ENCODE data around the gene SHH. TPM values are rescaled to one million over a fixed set of nuclear protein-coding genes. Genes with fewer than 3 reads are reported as not detected.

The SHH gene
- total RNA-seq, 1 experiment from 2014 or later: 0.26 TPM

DNA sequence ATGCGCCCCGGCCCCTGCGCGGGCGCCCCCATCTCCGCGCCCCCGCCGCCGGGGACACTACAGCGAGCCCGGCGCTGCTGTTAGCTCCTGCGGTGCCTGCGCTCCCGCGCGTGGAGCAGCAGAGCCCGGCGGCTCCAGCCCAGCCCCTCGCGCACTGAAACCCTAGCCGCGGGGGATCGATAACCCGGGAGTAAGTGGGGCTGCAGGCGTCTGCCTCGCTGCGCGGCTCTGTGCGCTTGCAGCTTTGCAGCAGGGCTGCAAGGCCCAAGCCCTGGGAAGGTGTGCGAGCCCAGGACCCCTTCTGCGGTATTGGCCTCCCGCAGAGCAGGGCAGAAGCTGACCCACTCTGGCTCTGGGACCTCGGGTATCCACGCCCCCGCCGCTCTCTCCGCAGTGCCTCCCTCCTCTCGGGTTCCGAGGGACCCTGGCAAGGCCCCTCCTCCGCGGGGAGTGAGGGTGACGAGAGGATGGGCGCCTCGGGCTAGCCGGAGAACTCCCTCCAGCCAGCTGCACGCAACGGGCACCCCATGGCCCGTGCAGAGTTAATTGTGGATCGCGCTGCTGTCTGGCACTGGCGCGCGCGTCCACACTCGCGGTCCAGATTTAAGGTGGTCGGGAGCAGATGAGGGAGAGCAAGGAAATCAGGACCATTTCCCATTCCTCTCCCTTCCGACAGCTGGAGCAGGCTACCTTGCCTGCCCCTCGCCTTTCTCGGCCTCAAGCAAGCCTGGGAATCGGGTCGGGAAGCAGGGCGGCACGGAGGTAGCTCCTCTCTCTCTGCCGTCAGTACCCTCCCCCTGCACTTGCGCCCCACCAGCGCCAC is 2.1 kb downstream of the SHH start (continued):
- TF ChIP-seq, protein P1, sequence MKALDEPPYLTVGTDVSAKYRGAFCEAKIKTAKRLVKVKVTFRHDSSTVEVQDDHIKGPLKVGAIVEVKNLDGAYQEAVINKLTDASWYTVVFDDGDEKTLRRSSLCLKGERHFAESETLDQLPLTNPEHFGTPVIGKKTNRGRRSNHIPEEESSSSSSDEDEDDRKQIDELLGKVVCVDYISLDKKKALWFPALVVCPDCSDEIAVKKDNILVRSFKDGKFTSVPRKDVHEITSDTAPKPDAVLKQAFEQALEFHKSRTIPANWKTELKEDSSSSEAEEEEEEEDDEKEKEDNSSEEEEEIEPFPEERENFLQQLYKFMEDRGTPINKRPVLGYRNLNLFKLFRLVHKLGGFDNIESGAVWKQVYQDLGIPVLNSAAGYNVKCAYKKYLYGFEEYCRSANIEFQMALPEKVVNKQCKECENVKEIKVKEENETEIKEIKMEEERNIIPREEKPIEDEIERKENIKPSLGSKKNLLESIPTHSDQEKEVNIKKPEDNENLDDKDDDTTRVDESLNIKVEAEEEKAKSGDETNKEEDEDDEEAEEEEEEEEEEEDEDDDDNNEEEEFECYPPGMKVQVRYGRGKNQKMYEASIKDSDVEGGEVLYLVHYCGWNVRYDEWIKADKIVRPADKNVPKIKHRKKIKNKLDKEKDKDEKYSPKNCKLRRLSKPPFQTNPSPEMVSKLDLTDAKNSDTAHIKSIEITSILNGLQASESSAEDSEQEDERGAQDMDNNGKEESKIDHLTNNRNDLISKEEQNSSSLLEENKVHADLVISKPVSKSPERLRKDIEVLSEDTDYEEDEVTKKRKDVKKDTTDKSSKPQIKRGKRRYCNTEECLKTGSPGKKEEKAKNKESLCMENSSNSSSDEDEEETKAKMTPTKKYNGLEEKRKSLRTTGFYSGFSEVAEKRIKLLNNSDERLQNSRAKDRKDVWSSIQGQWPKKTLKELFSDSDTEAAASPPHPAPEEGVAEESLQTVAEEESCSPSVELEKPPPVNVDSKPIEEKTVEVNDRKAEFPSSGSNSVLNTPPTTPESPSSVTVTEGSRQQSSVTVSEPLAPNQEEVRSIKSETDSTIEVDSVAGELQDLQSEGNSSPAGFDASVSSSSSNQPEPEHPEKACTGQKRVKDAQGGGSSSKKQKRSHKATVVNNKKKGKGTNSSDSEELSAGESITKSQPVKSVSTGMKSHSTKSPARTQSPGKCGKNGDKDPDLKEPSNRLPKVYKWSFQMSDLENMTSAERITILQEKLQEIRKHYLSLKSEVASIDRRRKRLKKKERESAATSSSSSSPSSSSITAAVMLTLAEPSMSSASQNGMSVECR (CRISPR knock-in tag; IDR thresholded peaks at IDR 0.05; ENCODE audit: borderline replicate concordance): no peak
- TF ChIP-seq, protein P2, sequence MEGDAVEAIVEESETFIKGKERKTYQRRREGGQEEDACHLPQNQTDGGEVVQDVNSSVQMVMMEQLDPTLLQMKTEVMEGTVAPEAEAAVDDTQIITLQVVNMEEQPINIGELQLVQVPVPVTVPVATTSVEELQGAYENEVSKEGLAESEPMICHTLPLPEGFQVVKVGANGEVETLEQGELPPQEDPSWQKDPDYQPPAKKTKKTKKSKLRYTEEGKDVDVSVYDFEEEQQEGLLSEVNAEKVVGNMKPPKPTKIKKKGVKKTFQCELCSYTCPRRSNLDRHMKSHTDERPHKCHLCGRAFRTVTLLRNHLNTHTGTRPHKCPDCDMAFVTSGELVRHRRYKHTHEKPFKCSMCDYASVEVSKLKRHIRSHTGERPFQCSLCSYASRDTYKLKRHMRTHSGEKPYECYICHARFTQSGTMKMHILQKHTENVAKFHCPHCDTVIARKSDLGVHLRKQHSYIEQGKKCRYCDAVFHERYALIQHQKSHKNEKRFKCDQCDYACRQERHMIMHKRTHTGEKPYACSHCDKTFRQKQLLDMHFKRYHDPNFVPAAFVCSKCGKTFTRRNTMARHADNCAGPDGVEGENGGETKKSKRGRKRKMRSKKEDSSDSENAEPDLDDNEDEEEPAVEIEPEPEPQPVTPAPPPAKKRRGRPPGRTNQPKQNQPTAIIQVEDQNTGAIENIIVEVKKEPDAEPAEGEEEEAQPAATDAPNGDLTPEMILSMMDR (IDR thresholded peaks at IDR 0.05): no peak
- TF ChIP-seq SOX15 (CRISPR knock-in tag; IDR thresholded peaks at IDR 0.05) (no peak), NFATC4 (CRISPR knock-in tag; IDR thresholded peaks at IDR 0.05) (no peak), KAT7 (CRISPR knock-in tag; IDR thresholded peaks at IDR 0.05; ENCODE audit: borderline replicate concordance) (no peak), ZNF232 (CRISPR knock-in tag; IDR thresholded peaks at IDR 0.05) (no peak), FOXK1 (CRISPR knock-in tag; IDR thresholded peaks at IDR 0.05) (no peak)
- TF ChIP-seq, protein P3, sequence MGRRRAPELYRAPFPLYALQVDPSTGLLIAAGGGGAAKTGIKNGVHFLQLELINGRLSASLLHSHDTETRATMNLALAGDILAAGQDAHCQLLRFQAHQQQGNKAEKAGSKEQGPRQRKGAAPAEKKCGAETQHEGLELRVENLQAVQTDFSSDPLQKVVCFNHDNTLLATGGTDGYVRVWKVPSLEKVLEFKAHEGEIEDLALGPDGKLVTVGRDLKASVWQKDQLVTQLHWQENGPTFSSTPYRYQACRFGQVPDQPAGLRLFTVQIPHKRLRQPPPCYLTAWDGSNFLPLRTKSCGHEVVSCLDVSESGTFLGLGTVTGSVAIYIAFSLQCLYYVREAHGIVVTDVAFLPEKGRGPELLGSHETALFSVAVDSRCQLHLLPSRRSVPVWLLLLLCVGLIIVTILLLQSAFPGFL (CRISPR knock-in tag; IDR thresholded peaks at IDR 0.05; ENCODE audit: borderline replicate concordance): no peak
- TF ChIP-seq, protein P4, sequence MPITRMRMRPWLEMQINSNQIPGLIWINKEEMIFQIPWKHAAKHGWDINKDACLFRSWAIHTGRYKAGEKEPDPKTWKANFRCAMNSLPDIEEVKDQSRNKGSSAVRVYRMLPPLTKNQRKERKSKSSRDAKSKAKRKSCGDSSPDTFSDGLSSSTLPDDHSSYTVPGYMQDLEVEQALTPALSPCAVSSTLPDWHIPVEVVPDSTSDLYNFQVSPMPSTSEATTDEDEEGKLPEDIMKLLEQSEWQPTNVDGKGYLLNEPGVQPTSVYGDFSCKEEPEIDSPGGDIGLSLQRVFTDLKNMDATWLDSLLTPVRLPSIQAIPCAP (CRISPR knock-in tag; IDR thresholded peaks at IDR 0.05): no peak

DNA sequence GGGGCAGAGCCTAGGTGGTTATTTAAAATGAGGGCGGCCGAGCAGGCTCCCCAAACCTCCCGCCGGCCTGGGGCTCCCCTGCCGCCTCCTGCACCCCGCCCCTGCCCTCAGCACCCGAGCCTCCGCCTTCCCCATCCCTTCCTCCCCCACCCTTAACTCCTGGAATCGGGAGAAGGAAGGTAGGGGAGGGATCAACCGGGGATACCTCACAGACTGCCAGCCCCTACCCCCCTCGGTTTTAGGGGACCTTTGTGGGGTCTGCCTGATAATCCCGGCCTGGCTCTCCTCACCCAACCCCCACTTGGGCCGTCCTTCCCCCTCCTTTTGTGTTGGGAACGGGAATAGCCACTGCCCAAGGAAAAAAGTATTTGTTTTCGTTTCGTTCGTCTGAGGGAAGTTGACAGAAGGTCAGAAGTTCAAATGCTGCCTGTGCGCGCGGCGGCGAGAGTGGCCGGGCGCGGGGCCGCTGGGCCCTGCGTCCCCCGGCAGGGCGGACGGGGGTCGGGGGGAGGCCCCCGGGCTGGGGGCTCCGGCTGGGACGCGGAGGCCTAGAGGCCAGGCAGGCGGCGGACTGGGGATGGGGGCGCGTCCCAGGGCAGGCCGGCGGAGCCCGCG is 2.8 kb downstream of the SHH start:
- no peaks in the 10 kb centered on the region for H3K36me3 Mint-ChIP-seq
- POLR2A ChIA-PET: no interaction called here
- no peak overlapping the region for H3K27ac Mint-ChIP-seq
- CTCF ChIA-PET: no interaction called here
- H3K4me1 Mint-ChIP-seq: peaks cover 60% of the 10 kb centered on the region
- H3K27me3 Mint-ChIP-seq (ENCODE audit: low read depth): peaks cover 95% of the 10 kb centered on the region
- H3K9me3 Mint-ChIP-seq: no peaks in the 10 kb centered on the region
- DNase-seq (ENCODE audit: low spot score) (no peak), ATAC-seq (no peak)
- H3K4me3 Mint-ChIP-seq: peak overlapping the region; percentile 68
- TF ChIP-seq, protein P5, sequence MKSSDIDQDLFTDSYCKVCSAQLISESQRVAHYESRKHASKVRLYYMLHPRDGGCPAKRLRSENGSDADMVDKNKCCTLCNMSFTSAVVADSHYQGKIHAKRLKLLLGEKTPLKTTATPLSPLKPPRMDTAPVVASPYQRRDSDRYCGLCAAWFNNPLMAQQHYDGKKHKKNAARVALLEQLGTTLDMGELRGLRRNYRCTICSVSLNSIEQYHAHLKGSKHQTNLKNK (CRISPR knock-in tag; IDR thresholded peaks at IDR 0.05): no peak
- TF ChIP-seq ZNF416 (CRISPR knock-in tag; IDR thresholded peaks at IDR 0.05) (no peak), RELA (CRISPR knock-in tag; IDR thresholded peaks at IDR 0.05; ENCODE audit: borderline replicate concordance) (no peak), EMX1 (CRISPR knock-in tag; IDR thresholded peaks at IDR 0.05) (no peak), NFE2L1 (CRISPR knock-in tag; IDR thresholded peaks at IDR 0.05) (no peak), TEAD1 (CRISPR knock-in tag; IDR thresholded peaks at IDR 0.05) (no peak), PRRX2 (CRISPR knock-in tag; IDR thresholded peaks at IDR 0.05) (no peak), FOXJ3 (CRISPR knock-in tag; IDR thresholded peaks at IDR 0.05; ENCODE audit: borderline replicate concordance) (no peak), JUN (CRISPR knock-in tag; IDR thresholded peaks at IDR 0.05) (no peak)
- TF ChIP-seq, protein P6, sequence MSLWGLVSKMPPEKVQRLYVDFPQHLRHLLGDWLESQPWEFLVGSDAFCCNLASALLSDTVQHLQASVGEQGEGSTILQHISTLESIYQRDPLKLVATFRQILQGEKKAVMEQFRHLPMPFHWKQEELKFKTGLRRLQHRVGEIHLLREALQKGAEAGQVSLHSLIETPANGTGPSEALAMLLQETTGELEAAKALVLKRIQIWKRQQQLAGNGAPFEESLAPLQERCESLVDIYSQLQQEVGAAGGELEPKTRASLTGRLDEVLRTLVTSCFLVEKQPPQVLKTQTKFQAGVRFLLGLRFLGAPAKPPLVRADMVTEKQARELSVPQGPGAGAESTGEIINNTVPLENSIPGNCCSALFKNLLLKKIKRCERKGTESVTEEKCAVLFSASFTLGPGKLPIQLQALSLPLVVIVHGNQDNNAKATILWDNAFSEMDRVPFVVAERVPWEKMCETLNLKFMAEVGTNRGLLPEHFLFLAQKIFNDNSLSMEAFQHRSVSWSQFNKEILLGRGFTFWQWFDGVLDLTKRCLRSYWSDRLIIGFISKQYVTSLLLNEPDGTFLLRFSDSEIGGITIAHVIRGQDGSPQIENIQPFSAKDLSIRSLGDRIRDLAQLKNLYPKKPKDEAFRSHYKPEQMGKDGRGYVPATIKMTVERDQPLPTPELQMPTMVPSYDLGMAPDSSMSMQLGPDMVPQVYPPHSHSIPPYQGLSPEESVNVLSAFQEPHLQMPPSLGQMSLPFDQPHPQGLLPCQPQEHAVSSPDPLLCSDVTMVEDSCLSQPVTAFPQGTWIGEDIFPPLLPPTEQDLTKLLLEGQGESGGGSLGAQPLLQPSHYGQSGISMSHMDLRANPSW (CRISPR knock-in tag; conservative IDR thresholded peaks at IDR 0.05; ENCODE audit: low read depth): no peak
- TF ChIP-seq, protein P7, sequence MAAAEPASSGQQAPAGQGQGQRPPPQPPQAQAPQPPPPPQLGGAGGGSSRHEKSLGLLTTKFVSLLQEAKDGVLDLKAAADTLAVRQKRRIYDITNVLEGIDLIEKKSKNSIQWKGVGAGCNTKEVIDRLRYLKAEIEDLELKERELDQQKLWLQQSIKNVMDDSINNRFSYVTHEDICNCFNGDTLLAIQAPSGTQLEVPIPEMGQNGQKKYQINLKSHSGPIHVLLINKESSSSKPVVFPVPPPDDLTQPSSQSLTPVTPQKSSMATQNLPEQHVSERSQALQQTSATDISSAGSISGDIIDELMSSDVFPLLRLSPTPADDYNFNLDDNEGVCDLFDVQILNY (CRISPR knock-in tag; IDR thresholded peaks at IDR 0.05): no peak

Measured in WTC11 (cell line).